Measurements from ENCODE around the gene U2AF2.

Gene U2AF2

DNA sequence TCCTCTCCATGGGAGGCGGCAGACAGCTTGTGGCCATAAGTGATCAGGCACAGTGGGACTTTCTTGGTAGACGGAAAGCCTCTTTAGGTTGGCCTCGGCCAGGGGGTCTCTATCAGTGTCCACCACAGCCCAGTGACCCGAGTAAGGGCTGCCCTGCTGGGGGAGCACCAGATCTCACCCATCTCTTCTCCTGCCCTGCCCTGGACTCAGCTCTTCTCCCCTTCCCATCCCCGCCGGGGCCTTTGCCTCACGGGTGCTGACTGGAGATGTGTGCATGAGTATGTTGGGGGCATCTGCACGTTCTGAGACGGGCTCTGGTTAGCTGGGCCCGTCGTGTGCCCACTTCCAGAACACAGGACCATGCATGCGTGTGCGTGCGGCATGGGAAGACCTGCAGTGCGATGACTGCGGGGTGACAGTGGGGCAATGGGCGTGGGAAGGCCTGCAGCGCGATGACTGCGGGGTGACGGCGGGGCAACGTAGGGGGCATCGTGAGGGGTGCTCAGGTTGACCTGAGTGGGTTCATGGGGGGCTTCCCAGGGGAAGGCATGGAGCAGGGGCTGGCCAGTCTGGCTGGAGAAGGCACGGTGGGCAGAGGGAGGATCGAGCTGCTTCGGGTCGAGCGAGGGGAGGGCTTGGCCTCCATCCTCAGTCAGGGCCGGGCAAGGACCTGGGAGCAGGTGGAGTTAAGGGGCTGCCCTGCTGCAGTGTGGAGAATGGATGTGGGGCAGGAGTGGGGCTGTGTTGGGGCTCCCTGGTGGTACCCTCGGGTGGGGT lies 36.1 kb downstream of the U2AF2 start:
- no peak for DNase-seq

- DNase-seq: no peak
Observed at GRCh38 chr19:55691561-55692481, 37.0 kb downstream of the U2AF2 start.

DNA sequence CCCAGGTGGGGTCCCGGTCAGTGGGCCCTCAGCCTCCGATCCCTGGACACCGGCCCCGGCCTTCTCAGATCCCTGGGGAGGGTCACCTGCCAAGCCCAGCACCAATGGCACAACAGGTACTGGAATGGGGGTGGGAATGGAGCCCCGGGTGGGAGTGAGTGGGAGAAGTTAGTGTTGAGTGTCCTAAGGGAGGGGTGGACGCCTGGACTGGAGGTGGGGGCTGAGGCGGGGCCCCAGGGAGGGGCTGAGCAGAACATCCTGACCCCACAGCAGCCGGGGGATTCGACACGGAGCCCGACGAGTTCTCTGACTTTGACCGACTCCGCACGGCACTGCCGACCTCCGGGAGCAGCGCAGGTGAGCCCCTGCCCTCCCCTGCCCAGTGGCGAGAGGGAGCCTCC lies 37.8 kb downstream of the U2AF2 start:
- no peak for DNase-seq

DNA sequence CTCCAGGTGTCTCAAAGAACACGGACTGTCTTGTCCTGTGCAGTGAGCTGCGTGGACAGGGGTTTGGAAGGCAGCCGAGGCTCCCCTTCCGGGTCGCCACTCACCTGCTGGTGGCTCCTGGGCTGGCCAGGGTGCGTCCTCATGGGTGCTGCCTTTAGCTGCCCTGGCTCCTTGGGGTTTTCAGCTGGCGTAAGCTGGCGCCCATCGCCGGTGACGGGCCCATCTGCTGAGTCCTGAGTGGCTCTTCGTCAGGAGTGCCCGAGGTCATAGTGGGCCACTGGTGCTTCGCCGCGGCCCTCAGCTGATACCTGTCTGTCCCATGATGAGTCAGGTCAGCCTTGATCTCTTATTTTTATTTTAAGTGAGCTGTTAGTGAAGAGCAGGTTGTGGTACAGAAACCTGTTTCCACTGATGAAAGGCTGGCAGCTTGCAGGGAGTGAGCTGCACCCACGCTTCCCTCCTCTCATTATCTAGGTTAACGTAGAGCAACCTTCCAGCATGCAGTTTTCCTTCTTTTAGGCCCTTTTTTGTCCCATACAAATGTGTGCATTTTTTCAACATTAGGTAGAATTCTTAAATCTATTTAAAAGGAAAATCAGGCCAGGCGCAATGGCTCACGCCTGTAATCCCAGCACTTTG lies 38.6 kb downstream of the U2AF2 start:
- no peak for DNase-seq

- DNase-seq: no peak
Observed at GRCh38 chr19:55694241-55694655, 39.4 kb downstream of the U2AF2 start.

DNA sequence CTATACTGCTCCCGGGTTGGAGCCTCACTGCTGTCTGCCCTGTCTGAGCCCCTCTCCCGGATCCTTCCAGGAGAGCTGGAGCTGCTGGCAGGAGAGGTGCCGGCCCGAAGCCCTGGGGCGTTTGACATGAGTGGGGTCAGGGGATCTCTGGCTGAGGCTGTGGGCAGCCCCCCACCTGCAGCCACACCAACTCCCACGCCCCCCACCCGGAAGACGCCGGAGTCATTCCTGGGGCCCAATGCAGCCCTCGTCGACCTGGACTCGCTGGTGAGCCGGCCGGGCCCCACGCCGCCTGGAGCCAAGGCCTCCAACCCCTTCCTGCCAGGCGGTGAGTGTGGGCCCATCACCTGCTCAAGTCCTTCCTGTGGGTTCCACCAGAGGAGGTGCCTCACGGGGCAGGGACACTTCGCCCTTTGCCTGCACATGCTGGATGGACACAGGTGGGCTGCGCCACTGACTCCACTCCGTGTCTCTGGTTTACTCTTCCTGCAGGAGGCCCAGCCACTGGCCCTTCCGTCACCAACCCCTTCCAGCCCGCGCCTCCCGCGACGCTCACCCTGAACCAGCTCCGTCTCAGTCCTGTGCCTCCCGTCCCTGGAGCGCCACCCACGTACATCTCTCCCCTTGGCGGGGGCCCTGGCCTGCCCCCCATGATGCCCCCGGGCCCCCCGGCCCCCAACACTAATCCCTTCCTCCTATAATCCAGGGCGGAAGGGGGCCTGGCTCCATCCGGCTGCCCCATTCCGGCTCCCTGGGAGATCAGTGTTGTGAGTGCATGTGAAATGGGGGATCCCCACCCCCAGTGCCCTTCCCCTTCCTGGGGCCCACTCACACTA lies 40.0 kb downstream of the U2AF2 start:
- no peak for DNase-seq

DNA sequence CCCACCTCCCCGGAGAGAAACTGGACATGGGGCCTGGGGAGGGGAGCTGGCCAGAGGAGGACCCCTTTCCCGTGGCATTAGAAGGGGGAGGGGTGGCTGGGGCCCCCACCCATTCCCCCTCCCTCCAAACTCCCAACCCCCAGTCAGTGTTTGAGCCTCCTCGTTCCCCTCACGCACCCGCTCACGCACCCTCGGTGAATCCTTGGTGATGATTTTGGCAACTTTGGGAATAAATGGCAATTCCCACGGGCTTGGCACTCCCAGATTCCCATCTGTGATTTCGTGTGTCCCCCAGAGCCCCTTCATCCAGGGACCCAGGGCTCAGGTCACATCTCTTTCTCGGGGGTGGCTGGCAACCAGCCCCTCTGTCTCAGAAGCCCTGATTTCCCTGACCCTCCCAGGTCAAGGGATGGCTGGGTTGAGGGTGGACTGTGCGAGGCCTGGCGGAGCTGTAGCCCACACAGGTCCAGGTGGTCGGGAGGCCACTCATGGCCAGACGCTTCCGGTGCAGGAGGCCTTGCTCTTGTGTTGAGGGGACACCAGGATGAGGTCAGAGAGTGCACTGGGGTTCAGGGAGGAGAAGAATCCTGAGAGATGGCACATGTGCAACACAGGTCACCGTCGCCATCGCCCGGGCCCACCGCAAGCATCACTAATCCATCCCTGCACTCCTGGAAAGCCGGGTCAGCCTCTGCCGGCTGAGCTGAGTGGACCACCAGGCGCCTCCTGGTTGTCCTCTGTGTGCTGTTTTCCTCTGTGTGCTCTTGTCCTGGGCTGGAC lies 40.9 kb downstream of the U2AF2 start:
- no peak for DNase-seq

- no peak for DNase-seq
Observed at GRCh38 chr19:55696301-55697068, 41.6 kb downstream of the U2AF2 start.

GRCh38 chr19:55697069-55697440 lies 42.2 kb downstream of the U2AF2 start:
- no peak for DNase-seq

DNA sequence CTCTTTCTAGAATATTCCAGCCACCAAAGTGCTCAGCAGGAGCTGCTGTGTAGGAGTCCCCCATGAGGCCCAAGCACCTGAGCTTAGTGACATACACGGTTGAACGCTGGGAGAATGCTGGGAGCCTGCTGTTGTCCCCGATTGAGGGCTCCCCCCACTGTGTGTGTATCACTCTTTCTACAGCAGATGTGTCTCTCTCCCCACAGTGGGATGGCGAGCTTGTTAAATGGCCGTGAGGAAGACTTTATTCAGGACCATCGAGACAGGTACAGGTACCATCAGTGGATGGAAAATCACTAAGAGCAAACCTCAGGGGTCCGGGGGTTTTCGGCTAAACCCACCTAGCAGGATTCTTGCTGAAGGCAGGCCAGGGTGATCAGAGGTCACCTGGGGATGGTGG lies 42.9 kb downstream of the U2AF2 start:
- DNase-seq: no peak

GRCh38 chr19:55698256-55698655 lies 43.4 kb downstream of the U2AF2 start:
- no peak for DNase-seq

DNA sequence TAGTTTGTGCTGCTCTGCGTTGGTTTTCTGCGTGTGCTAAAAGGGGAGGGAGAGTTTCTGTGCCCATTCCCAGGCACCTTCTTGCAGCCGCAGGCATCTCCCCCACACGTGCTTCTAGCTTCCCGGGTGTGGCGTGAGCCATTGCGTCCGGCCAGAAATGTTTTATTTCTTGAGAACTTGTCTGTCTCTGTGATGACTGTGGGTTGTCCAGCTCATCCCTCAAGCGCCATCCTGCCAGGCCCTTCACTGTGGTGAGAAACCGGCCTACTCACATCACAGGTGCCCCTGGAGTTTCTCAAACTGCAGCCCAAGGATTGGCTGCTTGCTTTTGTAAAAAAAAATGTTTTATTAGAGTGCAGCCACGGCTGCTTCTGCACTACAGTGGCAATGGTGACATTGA lies 44.4 kb downstream of the U2AF2 start:
- no peak for DNase-seq

DNA sequence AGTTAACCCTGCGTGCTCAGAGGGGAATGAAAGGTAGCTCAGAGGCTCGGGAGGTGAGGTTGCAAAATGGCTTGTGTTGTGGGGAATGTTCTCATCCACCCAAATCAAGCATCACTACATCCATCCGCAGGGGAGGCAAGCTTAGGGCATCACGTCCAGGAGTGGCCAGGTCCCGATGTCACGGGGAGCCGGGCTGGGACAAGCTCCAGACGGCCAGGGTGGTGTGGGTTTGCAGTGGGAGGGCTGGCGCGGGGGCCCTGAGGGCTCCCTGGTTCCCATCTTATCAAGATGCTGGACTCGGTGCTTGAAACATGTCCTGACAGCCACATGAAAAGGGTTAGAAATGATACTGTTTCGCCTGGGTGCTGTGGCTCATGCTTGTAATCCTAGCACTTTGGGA lies 46.0 kb downstream of the U2AF2 start:
- DNase-seq: no peak

- DNase-seq: no peak
Observed at GRCh38 chr19:55702131-55702627, 47.3 kb downstream of the U2AF2 start.

- DNase-seq: no peak
Observed at GRCh38 chr19:55703790-55704215, 49.0 kb downstream of the U2AF2 start.

DNA sequence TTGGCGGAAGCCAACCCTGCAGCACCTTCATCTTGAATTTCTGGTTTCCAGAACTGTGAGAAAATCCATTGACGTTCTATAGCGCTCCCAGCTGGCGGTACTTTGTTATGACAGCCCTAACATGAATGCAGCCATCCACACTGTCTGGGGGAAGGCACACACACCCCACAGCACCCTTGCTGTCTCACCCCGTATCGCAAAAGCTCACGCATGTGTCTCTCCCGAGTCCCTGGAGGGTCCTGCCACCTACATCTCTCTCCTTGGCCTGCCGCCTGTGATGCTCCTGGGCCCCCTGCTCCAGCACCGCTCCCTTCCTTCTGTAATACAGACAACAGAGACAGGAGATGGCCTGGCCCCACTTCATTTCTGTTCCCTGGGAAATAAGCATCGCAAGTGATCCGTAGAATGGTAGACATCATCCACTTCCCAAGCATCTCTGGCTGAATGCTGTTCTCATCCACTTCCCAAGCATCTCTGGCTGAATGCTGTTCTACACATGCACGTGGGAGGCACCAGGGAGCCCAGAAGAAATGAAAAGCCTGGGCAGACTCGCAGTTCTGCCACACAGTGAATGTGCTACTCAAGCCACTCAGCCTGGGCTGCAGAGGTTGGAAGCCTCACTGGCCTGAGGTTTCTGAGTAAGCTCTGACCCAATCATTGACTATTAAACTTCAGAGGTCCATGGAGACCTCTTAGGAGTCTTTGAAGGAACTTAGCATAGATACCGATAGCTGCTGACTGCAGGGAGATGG lies 49.8 kb downstream of the U2AF2 start:
- DNase-seq: no peak

DNA sequence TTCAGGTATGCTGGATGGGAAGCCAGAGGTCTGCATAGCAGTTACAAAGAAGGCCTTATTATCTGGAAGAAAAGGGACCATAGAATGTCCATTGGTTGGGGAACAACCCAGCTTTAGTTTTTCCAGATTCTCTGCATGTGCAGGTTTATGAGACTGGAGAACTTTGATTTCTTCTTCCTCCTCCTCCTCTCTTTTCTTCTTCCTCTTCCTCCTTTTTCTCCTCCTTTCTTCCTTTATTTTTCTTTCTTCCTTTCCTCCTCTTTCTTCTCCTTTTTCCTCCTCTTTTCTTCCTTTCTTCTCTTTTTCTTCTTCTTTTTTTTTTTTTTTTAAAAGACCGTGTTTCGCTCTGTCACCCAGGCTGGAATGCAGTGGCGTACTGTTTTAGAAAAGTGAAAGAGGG lies 51.1 kb downstream of the U2AF2 start:
- DNase-seq: no peak

- no peak for DNase-seq
Observed at GRCh38 chr19:55711719-55712118, 56.9 kb downstream of the U2AF2 start.

DNA sequence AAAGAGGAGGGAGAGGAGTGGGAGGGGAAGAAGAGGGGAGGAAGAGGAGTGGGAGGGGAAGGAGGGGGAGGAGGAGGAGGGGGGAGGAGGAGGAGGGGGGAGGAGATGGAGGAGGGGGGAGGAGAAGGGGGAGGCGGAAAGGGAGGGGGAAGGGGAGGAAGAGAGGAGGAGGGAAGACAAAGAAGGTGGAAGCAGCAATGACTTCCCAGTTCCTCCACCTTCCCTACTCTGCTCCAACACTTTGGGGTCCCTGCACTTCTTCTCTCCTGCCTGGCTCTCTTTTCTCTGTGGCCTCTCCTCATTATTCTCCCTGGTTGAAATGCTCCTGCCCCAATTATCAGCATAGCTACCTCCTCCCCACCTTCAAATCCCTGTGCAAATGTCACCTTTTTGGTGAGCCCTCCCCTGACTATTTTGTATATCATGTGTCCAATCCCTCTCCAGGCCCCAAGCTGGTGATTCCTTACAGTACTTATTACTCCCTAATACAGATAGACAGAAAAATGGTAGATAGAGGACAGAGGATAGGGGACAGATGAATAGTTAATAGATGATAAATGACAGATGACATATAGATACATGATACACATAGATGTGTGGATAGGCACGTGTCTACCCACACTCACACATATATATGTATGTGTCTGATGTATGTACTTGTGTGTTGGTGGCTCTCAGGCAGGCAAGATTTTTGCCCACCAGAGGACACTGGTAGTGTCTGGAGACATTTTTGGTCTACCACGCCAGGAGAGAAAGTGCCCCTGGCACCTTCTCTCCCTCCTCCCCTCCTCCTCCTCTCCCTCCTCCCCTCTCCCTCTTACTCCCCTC lies 58.2 kb downstream of the U2AF2 start:
- DNase-seq: no peak

Data from fibroblast of skin of scalp (primary cell).